ENCODE results near the gene ASTN1.

GRCh38 chr1:177124577-177125278 lies 39.8 kb downstream of the ASTN1 start:
- TF ChIP-seq, protein P1, sequence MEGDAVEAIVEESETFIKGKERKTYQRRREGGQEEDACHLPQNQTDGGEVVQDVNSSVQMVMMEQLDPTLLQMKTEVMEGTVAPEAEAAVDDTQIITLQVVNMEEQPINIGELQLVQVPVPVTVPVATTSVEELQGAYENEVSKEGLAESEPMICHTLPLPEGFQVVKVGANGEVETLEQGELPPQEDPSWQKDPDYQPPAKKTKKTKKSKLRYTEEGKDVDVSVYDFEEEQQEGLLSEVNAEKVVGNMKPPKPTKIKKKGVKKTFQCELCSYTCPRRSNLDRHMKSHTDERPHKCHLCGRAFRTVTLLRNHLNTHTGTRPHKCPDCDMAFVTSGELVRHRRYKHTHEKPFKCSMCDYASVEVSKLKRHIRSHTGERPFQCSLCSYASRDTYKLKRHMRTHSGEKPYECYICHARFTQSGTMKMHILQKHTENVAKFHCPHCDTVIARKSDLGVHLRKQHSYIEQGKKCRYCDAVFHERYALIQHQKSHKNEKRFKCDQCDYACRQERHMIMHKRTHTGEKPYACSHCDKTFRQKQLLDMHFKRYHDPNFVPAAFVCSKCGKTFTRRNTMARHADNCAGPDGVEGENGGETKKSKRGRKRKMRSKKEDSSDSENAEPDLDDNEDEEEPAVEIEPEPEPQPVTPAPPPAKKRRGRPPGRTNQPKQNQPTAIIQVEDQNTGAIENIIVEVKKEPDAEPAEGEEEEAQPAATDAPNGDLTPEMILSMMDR (IDR thresholded peaks at IDR 0.05), result no peak
- no peak for TF ChIP-seq POLR2A (IDR thresholded peaks at IDR 0.05)

Data from heart left ventricle (tissue), 13 donors.